Measurements from ENCODE around the gene ASB6. TPM values are rescaled to one million over a fixed set of nuclear protein-coding genes. Genes with fewer than 3 reads are reported as not detected.

The ASB6 gene
- polyA plus RNA-seq, 1 of the 3 experiments (the other 2 are of a cell fraction): 35.9 TPM

GRCh38 chr9:129646252-129646651 lies 4.3 kb upstream of the ASB6 start (continued):
- no peak for TF ChIP-seq ZBTB33 (IDR thresholded peaks at IDR 0.05; ENCODE audit: borderline replicate concordance, low read depth)

- no peak overlapping the region for H2AFZ ChIP-seq (ENCODE audit: low read depth)
- DNase-seq: no peak
- H3K4me3 ChIP-seq (ENCODE audit: low read depth in 2 of 2, low read length in 1 of 2): no peak overlapping the region
- WGBS (ENCODE audit: low lambda C conversion rate): 77% methylated on average over 12 of the region's 17 CpGs
- peaks cover 20% of the 10 kb centered on the region for H3K79me2 ChIP-seq (ENCODE audit: insufficient read depth)
- H3K36me3 ChIP-seq (replicated peaks in 1 of 2; ENCODE audit: control insufficient read depth in 1 of 2, insufficient read depth in 2 of 2, low read length in 1 of 2): no peaks in the 10 kb centered on the region
- H4K20me1 ChIP-seq (ENCODE audit: insufficient read depth): peaks cover 16% of the 10 kb centered on the region
- H3K9me2 ChIP-seq: no peaks in the 10 kb centered on the region
- ChIA-PET CTCF (interaction anchor here (0.6 to 7.8 kb wide), 3 partner anchors 17 to 139 kb away, joined by 4 to 81 read pairs (median 73); no protein-coding TSS in a partner anchor), POLR2A (no interaction called here)
- H3K9me3 ChIP-seq: no peaks in the 10 kb centered on the region
- no peaks in the 10 kb centered on the region for H3K27me3 ChIP-seq (ENCODE audit: insufficient read depth)
- TF ChIP-seq RFX5 (IDR thresholded peaks at IDR 0.05; ENCODE audit: low read length): no peak
- TF ChIP-seq EP300 (IDR thresholded peaks at IDR 0.05; ENCODE audit: borderline replicate concordance in 1 of 2, low read depth in 1 of 2, low read length in 1 of 2): no peak
- no peak for TF ChIP-seq JUND (IDR thresholded peaks at IDR 0.05)
- TF ChIP-seq GABPA (IDR thresholded peaks at IDR 0.05; ENCODE audit: low read depth): no peak
- TF ChIP-seq RCOR1 (IDR thresholded peaks at IDR 0.05; ENCODE audit: low read length): no peak
- TF ChIP-seq NFIC (IDR thresholded peaks at IDR 0.05; ENCODE audit: borderline replicate concordance): no peak
- TF ChIP-seq MEF2A (IDR thresholded peaks at IDR 0.05; ENCODE audit: borderline replicate concordance, low read depth): no peak
- TF ChIP-seq TCF12 (IDR thresholded peaks at IDR 0.05): no peak
- no peak for TF ChIP-seq NRF1 (IDR thresholded peaks at IDR 0.05; ENCODE audit: low read depth, low read length)
- no peak for TF ChIP-seq EZH2phosphoT487 (IDR thresholded peaks at IDR 0.05; ENCODE audit: borderline replicate concordance, low read depth)
- TF ChIP-seq REST (IDR thresholded peaks at IDR 0.05; ENCODE audit: low read depth, low read length): no peak
- no peak overlapping the region for H3K4me2 ChIP-seq
- peaks cover 8% of the 10 kb centered on the region for H3F3A ChIP-seq (replicated peaks; ENCODE audit: insufficient read depth)
- peaks cover 7 to 34% of the 10 kb centered on the region in 2 experiments; a peak in 2 of 4 replicates for H3K4me1 ChIP-seq (ENCODE audit: control insufficient read depth in 1 of 2, insufficient read depth in 2 of 2, low read depth in 1 of 2, low read length in 1 of 2)
- H3K9ac ChIP-seq: no peak overlapping the region
- H3K27ac ChIP-seq (ENCODE audit: low read depth in 2 of 2, low read length in 1 of 2): no peak overlapping the region
These were observed 3.0 kb upstream of the ASB6 start for GRCh38 chr9:129644902-129645301.
